GM21619 (cell line): ENCODE data around the gene NMB.
"Not testable (repeated sequence)": the region's sequence is repeated elsewhere in the genome, so short reads cannot be mapped to it uniquely, and the experiment has no call there.

Experiments used
- ATAC-seq: cut with Tn5 transposase; IDR thresholded peaks from one replicate; pipeline ENCODE4 v1.9.1; 2021; ENCODE audit not compliant: unreplicated experiment

The NMB gene

GRCh38 chr15:84656972-84657371 is 1.0 kb downstream of the NMB start:
- no peak for ATAC-seq

GRCh38 chr15:84654689-84655453 is 3.1 kb downstream of the NMB start:
- peak; percentile 34 for ATAC-seq

GRCh38 chr15:84653910-84654688 is 3.9 kb downstream of the NMB start, which contains the start of gene WDR73:
TSS of gene WDR73 (minus strand) at chr15:84654283. CDS start at chr15:84654274, 9 bp downstream.
- ATAC-seq = peak; percentile 81

GRCh38 chr15:84653584-84653909 is 4.5 kb downstream of the NMB start:
- ATAC-seq = no peak

GRCh38 chr15:84649706-84650105 is 8.3 kb downstream of the NMB start:
- no peak for ATAC-seq

- no peak for ATAC-seq
Observed at GRCh38 chr15:84648539-84648938, 9.5 kb downstream of the NMB start.

GRCh38 chr15:84647726-84648125 is 10.3 kb downstream of the NMB start:
- ATAC-seq = no peak

GRCh38 chr15:84645997-84646396 is 12.0 kb downstream of the NMB start:
- ATAC-seq = no peak

- no peak for ATAC-seq
Observed at GRCh38 chr15:84645496-84645895, 12.5 kb downstream of the NMB start.

GRCh38 chr15:84643838-84644237 is 14.2 kb downstream of the NMB start:
- ATAC-seq = no peak

- not testable (repeated sequence) for ATAC-seq
Observed at GRCh38 chr15:84642640-84643039, 15.4 kb downstream of the NMB start.

GRCh38 chr15:84641871-84642270 is 16.1 kb downstream of the NMB start:
- not testable (repeated sequence) for ATAC-seq

- ATAC-seq = no peak
Observed at GRCh38 chr15:84638103-84638502, 19.9 kb downstream of the NMB start.

GRCh38 chr15:84634228-84634837 is 23.7 kb downstream of the NMB start:
- ATAC-seq = no peak

- peak; percentile 46 for ATAC-seq
Observed at GRCh38 chr15:84633311-84634227, 24.4 kb downstream of the NMB start.

GRCh38 chr15:84631706-84632272 is 26.2 kb downstream of the NMB start:
- no peak for ATAC-seq

GRCh38 chr15:84629033-84629432 is 29.0 kb downstream of the NMB start:
- no peak for ATAC-seq

- no peak for ATAC-seq
Observed at GRCh38 chr15:84625123-84625522, 32.9 kb downstream of the NMB start.

GRCh38 chr15:84624359-84624758 is 33.6 kb downstream of the NMB start:
- no peak for ATAC-seq

GRCh38 chr15:84621358-84621979 is 36.5 kb downstream of the NMB start:
- no peak for ATAC-seq
